ENCODE measurements around the gene ADCY9. TPM values are rescaled to one million over a fixed set of nuclear protein-coding genes. Genes with fewer than 3 reads are reported as not detected.
A peak's percentile ranks its signal among the peaks of the same experiment; 100 is the strongest.

ADCY9 gene
- total and polyA plus RNA-seq, 2 experiments from 2014 or later = 2.2 to 18.3 TPM

- peak overlapping the region; percentile 78; the same call in 1 of the 2 replicates for H3K27ac Mint-ChIP-seq
- no peak for ATAC-seq
- H2AFZ ChIP-seq = no peak overlapping the region
Measured at GRCh38 chr16:3993052-3993785, 123.0 kb downstream of the ADCY9 start.

More at GRCh38 chr16:3993052-3993785, 123.0 kb downstream of the ADCY9 start:
- Histone ChIP-seq H3K4me1 (ENCODE audit: insufficient read depth) (no peaks in the 10 kb centered on the region), H3K4me3 (no peak overlapping the region), H3K9me2 (ENCODE audit: insufficient read depth) (no peaks in the 10 kb centered on the region), H3K36me3 (ENCODE audit: insufficient read depth) (no peaks in the 10 kb centered on the region), H3K27me3 (ENCODE audit: insufficient read depth) (no peaks in the 10 kb centered on the region), H3K4me2 (no peak overlapping the region), H3K27ac (ENCODE audit: low read depth) (no peak overlapping the region), H3F3A (replicated peaks; ENCODE audit: low read depth) (no peaks in the 10 kb centered on the region), H4K20me1 (replicated peaks; ENCODE audit: insufficient read depth) (no peaks in the 10 kb centered on the region), H3K79me2 (replicated peaks; ENCODE audit: insufficient read depth) (no peaks in the 10 kb centered on the region)
- Mint-ChIP-seq H3K4me1 (peaks cover 3% of the 10 kb centered on the region), H3K27me3 (ENCODE audit: insufficient read depth, low read depth, poor library complexity) (peaks cover 8% of the 10 kb centered on the region), H3K9me3 (no peaks in the 10 kb centered on the region), H3K4me3 (no peak overlapping the region), H3K36me3 (ENCODE audit: low read depth) (no peaks in the 10 kb centered on the region)
- TF ChIP-seq ZNF331 (CRISPR knock-in tag; IDR thresholded peaks at IDR 0.05; ENCODE audit: low read depth) (no peak), EZH2phosphoT487 (IDR thresholded peaks at IDR 0.05; ENCODE audit: unreplicated experiment) (no peak), NANOG (IDR thresholded peaks at IDR 0.05; ENCODE audit: borderline replicate concordance) (no peak), ETS1 (IDR thresholded peaks at IDR 0.05) (no peak), CREB1 (CRISPR knock-in tag; IDR thresholded peaks at IDR 0.05; ENCODE audit: low read depth) (no peak), CTCF (conservative IDR thresholded peaks at IDR 0.05; ENCODE audit: low read depth in 2 of 2) (no peak), ZNF462 (CRISPR knock-in tag; IDR thresholded peaks at IDR 0.05) (no peak), ZNF114 (CRISPR knock-in tag; IDR thresholded peaks at IDR 0.05) (no peak), REST (IDR thresholded peaks at IDR 0.05; ENCODE audit: unreplicated experiment) (no peak)
- no peak for DNase-seq (ENCODE audit: low spot score)

Data from GM23338 (cell line).